Activated effector memory CD4-positive, alpha-beta T cell treated with Interleukin-2 at 50 U/mL for 16 hours (primary cell): Measurements from ENCODE around the gene ATRX.
"Not testable (repeated sequence)": the region's sequence is repeated elsewhere in the genome, so short reads cannot be mapped to it uniquely, and the experiment has no call there.

ENCODE experiments used
- DNase-seq: peaks from one replicate; pipeline ENCODE4 v3.0.0-alpha.2; 2020

The ATRX gene

DNA sequence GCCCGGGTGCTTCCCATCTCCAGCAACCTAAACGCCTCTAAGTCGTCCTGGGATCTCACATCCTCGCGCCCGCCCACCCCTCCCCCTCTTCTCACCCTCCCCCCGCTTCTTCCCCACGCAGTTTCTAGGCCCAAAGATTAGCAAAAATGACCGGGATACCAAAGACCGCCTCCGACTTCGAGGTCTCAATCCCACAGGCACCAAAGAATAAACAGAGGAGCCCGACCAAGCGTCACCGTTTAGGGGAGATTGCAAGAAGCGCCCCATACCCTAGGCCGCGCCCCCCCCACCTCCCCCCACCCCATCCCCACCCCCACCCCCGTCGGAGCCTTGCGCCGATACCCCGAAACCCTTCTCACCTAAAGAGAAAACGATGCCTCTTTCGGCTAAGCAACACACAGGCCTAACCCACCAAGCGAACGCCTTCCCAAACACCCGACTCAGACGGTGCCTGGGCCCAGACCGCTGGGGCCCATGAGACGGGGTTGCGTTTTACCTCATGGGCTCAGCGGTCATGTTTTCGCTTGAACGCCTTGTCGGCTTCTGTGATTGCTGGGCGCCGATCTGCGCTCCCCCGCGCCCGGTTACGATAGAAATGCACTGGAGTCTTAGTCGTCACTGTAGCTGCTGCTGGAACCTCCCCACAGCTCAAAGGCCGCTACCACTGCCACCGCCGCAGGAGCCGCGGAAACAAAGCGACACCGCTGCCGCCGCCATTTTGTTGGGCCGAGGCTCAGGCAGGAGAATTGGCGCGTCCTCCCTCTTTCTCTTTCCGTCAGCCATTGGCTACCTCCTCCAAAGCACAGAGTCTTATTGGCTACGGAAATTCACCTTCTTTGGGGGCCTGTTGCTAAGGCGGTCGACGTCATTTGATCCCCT lies at the start of gene ATRX:
ATRX (minus strand) TSS at position 731 of the 879 bp plus-strand sequence; CDS start at position 516, 215 bp downstream.
- peak; percentile 63 for DNase-seq

GRCh38 chrX:77831544-77831943 lies 45.5 kb upstream of the ATRX start:
- DNase-seq: not testable (repeated sequence)

GRCh38 chrX:77821989-77822388 lies 36.0 kb upstream of the ATRX start:
- not testable (repeated sequence) for DNase-seq

- no peak for DNase-seq
Observed at GRCh38 chrX:77820091-77820727, 34.2 kb upstream of the ATRX start.

DNA sequence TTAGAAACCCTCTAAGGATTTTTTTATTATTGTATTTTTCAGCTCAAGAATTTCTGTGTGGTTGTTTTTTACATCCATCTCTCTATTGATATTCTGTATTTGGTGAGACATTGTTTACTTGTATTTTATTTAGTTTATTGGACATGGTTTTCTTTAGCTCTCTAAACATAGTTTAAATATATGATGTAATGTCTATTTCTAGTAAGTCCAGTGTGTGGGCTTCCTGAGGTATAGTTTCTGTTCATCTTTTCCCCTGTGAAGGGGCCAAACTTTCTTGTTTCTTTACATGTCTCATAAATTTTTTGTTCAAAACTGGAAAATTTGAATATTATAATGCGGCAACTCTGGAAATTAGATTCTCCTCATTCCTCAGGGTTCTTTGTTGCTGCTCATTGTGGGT lies 28.2 kb upstream of the ATRX start:
- DNase-seq: no peak

- DNase-seq: no peak
Observed at GRCh38 chrX:77802201-77802600, 16.2 kb upstream of the ATRX start.

- DNase-seq: no peak
Observed at GRCh38 chrX:77795124-77795523, 9.1 kb upstream of the ATRX start.

DNA sequence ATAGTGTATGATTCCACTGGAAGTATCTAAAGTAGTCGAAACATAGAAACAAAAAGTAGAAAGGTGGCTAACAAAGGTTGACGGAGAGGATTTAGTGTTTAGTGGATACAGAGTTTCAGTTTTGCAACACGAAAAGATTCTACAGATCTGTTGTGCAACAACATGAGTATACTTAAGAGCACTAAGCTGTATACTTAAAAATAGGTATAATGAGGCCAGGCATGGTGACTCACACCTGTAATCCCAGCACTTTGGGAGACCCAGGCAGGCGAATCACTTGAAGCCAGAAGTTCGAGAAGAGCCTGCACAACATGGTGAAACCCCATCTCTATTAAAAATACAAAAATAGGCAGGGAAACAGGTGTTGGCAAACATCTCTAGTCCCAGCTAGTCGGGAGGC lies 7.9 kb upstream of the ATRX start:
- DNase-seq: no peak

GRCh38 chrX:77788050-77788449 lies 2.0 kb upstream of the ATRX start:
- no peak for DNase-seq

GRCh38 chrX:77786365-77786680 lies 307 bp upstream of the ATRX start:
- DNase-seq: no peak

DNA sequence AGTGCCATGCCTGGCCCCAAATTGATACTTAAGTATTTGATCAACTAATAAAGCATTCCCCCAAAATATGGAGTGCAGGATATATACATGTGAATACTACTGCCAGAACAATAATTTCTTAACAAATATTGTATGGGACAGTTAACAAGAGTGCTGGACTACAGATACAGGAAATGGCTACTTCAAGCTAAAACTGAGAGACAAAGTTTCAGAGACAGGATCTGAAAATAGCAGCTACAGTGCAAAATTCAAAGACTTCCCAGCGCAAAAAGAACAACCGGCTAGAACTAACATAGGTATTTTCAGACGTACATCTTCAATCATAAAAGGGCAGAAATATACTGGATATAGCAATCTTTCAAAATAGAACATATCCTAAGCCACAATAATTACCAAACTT lies 6.3 kb downstream of the ATRX start:
- DNase-seq: no peak

GRCh38 chrX:77776659-77777058 lies 9.4 kb downstream of the ATRX start:
- no peak for DNase-seq

- DNase-seq: no peak
Observed at GRCh38 chrX:77771601-77772000, 14.4 kb downstream of the ATRX start.

DNA sequence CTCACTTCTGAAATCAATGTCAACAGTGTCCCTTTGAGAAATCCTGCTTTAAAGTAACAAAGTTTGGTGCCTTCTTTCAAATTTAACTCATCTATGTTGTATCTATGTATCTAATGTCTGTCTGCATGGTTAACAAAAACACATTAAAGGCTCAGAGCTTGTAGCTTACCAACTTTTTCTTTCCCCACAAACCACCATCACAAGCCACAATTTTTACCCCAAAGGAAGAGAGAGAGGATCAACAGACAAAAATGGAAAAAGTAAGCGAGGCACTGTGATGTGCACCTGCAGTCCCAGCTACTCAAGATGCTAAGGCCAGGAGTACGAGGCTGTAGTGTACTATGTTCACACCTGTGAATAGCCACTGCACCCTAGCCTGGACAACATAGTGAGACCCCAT lies 17.2 kb downstream of the ATRX start:
- DNase-seq: no peak

DNA sequence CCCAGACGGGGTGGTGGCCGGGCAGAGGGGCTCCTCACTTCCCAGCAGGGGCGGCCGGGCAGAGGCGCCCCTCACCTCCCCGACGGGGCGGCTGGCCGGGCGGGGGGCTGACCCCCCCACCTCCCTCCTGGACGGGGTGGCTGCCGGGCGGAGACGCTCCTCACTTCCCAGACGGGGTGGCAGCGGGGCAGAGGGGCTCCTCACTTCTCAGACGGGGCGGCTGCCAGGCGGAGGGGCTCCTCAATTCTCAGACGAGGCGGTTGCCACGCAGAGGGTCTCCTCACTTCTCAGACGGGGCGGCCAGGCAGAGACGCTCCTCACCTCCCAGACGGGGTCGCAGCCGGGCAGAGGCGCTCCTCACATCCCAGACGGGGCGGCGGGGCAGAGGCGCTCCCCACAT lies 19.8 kb downstream of the ATRX start:
- not testable (repeated sequence) for DNase-seq

DNA sequence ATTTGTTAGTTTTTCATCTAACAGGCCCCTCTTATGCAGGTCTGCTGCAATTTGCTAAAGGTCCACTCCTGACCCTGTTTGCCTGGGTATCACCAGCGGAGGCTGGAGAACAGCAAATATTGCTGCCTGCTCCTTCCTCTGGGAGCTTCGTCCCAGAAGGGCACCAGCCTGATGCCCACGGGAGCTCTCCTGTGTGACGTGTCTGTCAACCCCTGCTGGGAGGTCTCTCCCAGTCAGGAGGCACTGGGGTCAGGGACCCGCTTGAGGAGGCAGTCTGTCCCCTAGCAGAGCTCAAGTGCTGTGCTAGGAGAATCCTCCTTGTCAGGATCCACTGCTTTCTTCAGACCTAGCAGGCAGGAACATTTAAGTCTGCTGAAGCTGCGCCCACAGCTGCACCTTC lies 30.5 kb downstream of the ATRX start:
- no peak for DNase-seq

DNA sequence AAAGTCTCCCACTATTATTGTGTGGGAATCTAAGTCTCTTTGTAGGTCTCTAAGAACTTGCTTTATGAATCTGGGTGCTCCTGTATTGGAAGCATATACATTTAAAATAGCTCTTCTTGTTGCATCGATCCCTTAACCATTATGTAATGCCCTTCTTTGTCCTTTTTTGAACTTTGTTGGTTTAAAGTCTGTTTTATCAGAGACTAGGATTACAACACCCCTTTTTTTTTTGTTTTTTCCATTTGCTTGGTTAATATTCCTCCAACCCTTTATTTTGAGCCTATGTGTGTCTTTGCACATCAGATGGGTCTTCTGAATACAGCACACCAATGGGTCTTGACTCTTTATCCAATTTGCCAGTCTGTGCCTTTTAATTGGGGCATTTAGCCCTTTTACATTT lies 32.1 kb downstream of the ATRX start:
- not testable (repeated sequence) for DNase-seq

DNA sequence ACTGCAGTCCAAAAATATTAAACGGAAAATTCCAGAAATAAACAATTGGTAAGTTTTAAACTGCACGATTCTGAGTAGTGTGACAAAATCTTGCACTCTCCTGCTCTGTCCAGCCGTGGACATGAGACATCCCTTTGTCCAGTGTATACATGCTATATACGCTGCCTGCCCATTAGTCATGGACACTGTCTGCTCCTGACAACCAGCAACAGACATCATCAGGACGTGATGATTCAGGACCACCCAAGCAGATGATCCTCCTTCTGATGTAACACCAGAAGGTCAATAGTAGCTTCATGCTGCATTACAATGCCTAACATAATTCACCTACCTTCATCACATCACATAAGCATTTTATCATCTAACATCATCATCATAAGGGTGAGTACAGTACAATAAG lies 36.3 kb downstream of the ATRX start:
- DNase-seq: no peak

DNA sequence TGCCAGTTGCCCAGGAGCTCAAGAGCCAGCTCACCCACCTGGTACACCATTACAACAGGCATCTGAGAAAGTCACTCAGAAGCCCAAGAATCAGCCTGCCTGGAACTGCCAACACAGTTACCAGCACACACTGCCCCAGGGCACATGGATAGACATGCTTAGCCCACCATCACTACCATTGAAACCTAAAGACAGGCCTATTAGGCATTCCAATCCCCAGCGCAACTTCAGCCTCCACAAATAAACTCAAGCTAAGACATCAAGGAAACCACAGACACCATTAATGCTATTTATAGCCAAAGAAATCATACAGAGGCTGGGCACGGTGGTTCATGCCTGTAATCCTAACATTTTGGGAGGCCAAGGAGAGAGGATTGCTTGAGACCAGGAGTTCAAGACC lies 42.3 kb downstream of the ATRX start:
- DNase-seq: no peak

- DNase-seq: no peak
Observed at GRCh38 chrX:77742788-77743476, 43.1 kb downstream of the ATRX start.

- DNase-seq: no peak
Observed at GRCh38 chrX:77740376-77740905, 45.6 kb downstream of the ATRX start.

DNA sequence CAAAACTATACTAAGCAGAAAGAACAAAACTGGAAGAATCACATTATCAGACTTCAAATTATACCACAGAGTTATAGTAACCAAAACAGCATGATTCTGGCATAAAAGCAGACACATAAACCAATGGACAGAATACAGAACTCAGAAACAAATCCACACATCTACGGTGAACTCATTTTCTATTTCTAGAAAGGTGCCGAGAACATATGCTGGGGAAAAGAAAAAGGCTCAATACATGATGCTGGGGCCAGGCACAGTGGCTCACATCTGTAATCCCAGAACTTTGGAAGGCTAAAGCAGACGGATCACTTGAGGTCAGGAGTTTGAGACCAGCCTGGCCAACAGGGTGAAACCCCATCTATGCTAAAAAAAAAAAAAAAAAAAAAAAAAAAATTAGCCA lies 52.7 kb downstream of the ATRX start:
- no peak for DNase-seq

- no peak for DNase-seq
Observed at GRCh38 chrX:77731821-77732419, 54.1 kb downstream of the ATRX start.
